HG02642 (cell line): ENCODE data around the gene KRTAP5-2.
"Not testable (repeated sequence)": the region's sequence is repeated elsewhere in the genome, so short reads cannot be mapped to it uniquely, and the experiment has no call there.

ENCODE experiments used
- ATAC-seq: cut with Tn5 transposase; IDR thresholded peaks from one replicate; pipeline ENCODE4 v1.9.1; 2021; ENCODE audit warnings: mild to moderate bottlenecking; ENCODE audit not compliant: unreplicated experiment, poor library complexity

KRTAP5-2 gene

DNA sequence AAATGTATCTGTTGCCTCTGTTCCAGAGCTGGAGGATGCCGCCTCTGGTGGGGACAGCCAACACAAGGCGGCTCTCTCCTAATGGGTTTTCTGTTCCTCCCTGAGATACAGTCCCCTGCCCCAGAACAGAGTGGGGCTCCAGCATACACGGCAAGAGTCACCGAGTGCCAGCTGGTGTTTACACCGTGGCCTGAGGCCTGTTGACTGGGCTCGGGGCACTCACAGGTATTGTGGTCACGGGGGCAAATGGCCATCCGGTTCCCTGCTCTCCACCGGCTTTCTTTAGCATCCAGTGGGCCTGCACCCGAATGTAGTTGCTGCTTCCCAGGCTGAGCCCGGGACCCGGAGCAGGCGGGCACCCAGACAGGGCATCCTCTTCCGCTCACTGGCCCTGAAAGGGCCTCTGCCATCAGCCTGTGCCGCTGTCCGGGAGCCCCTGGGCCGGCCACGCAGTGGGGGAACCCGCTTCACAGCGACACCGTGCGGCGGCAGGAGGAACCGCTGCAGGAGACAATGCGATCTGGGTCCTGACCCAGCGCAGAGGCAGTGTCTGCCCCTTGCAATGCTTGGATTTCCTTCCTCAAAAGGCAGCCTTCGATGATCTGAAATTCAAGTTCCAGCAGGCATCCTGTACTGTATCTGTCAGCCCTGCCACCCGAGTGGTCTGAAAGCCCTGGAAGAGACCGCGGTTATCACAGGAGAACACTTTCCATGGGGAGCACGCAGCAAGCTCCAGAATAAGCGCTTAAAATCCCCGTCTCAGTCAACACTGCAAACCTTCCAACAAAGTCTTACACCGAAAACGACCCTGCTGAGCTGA is 30.6 kb upstream of the KRTAP5-2 start:
- no peak for ATAC-seq

DNA sequence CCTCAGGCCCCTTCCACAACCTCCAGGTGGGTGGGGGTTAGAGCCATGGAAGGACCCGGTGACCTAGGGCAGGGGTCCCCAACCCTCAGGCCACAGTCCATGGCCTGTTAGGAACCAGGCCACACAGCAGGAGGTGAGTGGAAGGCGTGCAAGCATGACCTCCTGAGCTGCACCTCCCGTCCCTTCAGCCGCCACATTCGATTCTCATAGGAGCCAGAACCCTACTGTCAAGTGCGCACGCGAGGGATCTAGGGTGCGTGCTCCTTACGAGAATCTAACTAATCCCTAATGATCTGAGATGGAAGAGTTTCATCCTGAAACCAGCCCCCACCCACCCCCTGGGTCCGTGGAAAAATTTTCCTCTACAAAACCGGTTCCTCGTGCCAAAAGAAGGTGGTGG is 27.4 kb upstream of the KRTAP5-2 start:
- ATAC-seq: no peak

DNA sequence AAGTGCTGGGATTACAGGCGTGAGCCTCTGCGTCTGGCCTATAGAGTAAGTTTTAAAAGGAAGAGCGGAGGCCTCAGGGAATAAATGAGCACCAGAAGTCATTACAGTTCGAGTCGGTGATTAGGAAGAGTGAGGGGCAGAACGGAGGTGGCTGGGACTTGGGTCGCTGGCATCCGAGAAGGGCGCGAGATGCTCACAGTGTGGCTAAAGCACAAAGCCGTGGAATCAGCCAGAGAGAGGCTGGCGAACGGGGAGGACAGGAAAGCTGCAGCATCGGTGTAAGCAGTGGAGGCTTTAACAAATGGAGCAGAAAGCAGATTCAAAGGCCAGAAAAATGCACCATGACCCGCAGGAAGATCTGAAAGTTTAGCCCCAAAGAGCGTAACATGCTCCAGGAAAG is 26.5 kb upstream of the KRTAP5-2 start:
- ATAC-seq: no peak

DNA sequence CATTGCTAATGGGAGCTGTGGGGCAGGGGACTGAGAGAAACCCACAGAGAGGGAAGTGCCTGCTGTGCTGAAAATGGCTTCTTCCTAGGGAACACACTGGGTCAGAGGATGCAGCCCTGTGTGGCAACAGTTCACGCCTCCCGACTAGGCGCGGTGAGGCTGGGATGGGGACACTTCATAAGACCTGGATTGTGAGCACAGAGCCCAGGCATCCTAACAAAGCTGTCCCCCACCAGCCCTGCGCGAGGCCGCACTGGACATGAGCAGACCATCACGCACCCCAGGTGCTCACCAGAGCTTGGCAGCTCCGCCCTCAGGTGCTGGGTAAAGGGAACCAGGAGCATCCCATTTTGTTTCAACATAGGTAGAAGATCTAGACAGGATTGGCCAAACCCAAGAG is 25.6 kb upstream of the KRTAP5-2 start:
- no peak for ATAC-seq

- no peak for ATAC-seq
Observed at GRCh38 chr11:1622086-1622485, 24.0 kb upstream of the KRTAP5-2 start, which contains the start of gene KRTAP5-4. Gene KRTAP5-4, minus strand, starts transcription at chr11:1622138. Its CDS starts 45 bp downstream, at chr11:1622093.

GRCh38 chr11:1619449-1619848 is 21.4 kb upstream of the KRTAP5-2 start:
- ATAC-seq: no peak

DNA sequence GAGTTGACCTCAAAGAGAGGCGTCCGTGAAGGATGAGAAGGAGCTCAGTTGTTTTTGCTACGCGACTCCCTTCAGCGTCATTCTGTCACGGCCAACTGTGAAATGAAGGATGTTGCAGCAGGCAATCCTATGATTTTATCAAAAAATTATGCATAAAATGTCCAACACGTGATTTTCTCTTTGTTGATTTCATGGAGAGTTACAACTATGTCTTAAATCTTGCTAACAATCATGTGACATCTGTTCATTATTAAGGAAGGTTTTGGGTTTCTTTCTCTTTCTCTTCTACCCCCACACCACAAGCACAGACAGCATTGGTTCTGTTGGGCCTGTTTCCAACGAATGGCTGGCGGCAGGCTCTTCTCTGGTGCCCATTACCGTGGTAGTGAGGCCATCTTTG is 20.1 kb upstream of the KRTAP5-2 start:
- ATAC-seq: no peak

- no peak for ATAC-seq
Observed at GRCh38 chr11:1608363-1608762, 10.3 kb upstream of the KRTAP5-2 start, which contains the start of gene KRTAP5-3. Gene KRTAP5-3, minus strand, starts transcription at chr11:1608463. Its CDS starts 78 bp downstream, at chr11:1608385.

DNA sequence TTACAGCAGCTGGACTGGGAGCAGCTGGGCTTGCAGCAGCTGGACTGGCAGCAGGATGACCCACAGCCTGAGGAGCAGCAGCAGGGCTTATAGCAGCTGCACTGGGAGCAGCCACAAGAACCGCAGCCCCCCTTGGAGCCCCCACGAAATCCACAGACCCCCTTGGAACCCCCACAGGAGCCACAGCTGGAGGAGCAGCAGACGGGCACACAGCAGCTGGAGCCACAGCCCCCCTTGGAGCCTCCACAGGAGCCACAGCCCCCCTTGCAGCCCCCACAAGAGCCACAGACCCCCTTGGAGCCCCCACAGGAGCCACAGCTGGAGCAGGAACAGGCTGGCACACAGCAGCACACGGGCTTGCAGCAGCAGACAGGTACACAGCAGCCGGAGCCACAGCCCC is 9.8 kb upstream of the KRTAP5-2 start:
- not testable (repeated sequence) for ATAC-seq

GRCh38 chr11:1607156-1607845 is 9.2 kb upstream of the KRTAP5-2 start:
- not testable (repeated sequence) for ATAC-seq

- ATAC-seq: peak; percentile 78
Observed at GRCh38 chr11:1605923-1606322, 7.8 kb upstream of the KRTAP5-2 start.

GRCh38 chr11:1604711-1605110 is 6.6 kb upstream of the KRTAP5-2 start:
- no peak for ATAC-seq

- no peak for ATAC-seq
Observed at GRCh38 chr11:1604181-1604580, 6.1 kb upstream of the KRTAP5-2 start.

- ATAC-seq: no peak
Observed at GRCh38 chr11:1603629-1604028, 5.5 kb upstream of the KRTAP5-2 start.

GRCh38 chr11:1601663-1602062 is 3.6 kb upstream of the KRTAP5-2 start:
- not testable (repeated sequence) for ATAC-seq

DNA sequence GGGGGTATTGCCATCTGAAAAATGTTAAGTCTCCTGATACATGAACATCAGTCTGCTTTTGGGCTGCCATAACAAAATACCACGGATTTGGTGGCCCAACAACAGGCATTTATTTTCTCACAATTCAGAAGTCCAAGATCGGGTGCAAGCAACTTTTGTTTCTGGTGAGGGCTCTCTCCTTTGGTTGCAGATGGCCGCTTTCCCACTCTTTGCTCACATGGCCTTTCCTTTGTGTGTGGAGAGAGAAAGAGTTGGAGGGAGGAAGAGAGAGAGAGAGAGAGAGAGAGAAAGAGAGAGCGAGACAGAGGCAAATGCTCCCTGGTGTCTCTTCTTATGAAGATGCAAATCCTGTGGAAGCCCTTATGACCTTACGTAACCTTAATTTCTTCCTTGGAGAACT is 2.5 kb upstream of the KRTAP5-2 start:
- no peak for ATAC-seq

DNA sequence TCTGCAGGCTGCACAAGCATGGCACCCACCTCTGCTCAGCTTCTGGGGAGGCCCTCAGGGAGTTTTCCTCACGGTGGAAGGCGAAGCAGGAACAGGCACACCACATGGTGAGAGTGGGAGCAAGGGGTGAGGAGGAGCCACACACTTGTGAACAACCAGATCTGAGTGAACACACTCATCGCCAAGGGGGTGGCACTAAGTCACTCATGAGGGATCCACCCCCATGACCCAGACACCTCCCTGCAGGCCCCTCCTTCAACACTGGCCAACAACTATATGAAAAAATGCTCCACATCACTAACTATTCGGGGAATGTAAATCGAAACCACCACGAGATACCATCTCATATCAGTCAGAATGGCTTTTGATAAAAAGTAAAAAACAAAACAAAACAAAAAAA is 722 bp upstream of the KRTAP5-2 start:
- ATAC-seq: no peak

- not testable (repeated sequence) for ATAC-seq
Observed at GRCh38 chr11:1598406-1598805, 312 bp upstream of the KRTAP5-2 start.

GRCh38 chr11:1597331-1597993 is 632 bp downstream of the KRTAP5-2 start:
- no peak for ATAC-seq

DNA sequence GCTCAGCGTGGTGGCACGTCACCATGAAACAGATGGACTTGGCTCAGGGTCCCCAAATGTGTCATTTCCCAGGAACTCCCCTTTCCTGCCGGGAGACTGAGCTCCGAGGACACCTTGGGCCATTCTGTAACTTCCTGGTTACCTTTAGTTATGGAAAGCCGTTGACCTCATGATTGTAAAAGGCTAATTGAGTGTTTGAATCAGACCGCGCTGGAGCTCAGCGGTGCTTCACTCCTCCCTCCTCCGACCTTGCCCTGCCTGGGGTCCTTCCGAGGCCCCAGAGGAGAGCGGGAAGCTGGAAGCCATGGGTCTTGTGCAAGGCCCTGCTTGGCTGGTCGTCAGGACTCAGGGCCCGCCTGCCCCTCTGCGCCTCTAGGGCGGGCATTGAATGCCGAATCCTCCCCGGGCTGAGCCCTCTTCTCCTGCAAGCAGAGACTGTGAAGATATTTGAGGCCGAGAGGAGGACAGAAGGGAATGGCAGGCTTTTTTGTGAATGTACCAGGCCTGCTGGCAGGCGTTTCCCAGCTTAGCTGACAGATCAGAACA is 1.4 kb downstream of the KRTAP5-2 start:
- ATAC-seq: not testable (repeated sequence)
